ENCODE measurements around the gene BAD. TPM values are rescaled to one million over a fixed set of nuclear protein-coding genes. Genes with fewer than 3 reads are reported as not detected.

BAD gene
- total RNA-seq, 1 donor from 2014 or later, result 51.7 TPM

Other genes starting within 250 kb of the BAD start
- gene FLRT1, start 248.7 kb downstream of the BAD start, total RNA-seq, result not detected
- gene MACROD1, start 118.6 kb downstream of the BAD start, total RNA-seq, result 19.5 TPM
- gene STIP1, start 98.5 kb downstream of the BAD start, total RNA-seq, result 113 TPM
- gene FERMT3, start 77.9 kb downstream of the BAD start, total RNA-seq, result 58.9 TPM
- gene TRPT1, start 58.5 kb downstream of the BAD start, total RNA-seq, result 32.7 TPM
- 45.8 TPM for gene NUDT22, start 58.4 kb downstream of the BAD start, total RNA-seq
- gene DNAJC4, start 54.1 kb downstream of the BAD start, total RNA-seq, result 20.4 TPM
- 426 TPM for gene VEGFB, start 50.1 kb downstream of the BAD start, total RNA-seq
- 53.8 TPM for gene FKBP2, start 43.6 kb downstream of the BAD start, total RNA-seq
- gene PPP1R14B, start 37.7 kb downstream of the BAD start, total RNA-seq, result 186 TPM
- gene PLCB3, start 33.1 kb downstream of the BAD start, total RNA-seq, result 25.8 TPM
- gene GPR137, start 1.2 kb upstream of the BAD start, total RNA-seq, result 19.9 TPM
- not detected for gene KCNK4, start 6.6 kb upstream of the BAD start, total RNA-seq
- not detected for gene CATSPERZ, start 15.7 kb upstream of the BAD start, total RNA-seq
- 56.9 TPM for gene ESRRA, start 20.9 kb upstream of the BAD start, total RNA-seq
- gene TRMT112, start 32.9 kb upstream of the BAD start, total RNA-seq, result 151 TPM
- gene PRDX5, start 33.5 kb upstream of the BAD start, total RNA-seq, result 111 TPM
- gene CCDC88B, start 55.5 kb upstream of the BAD start, total RNA-seq, result 11.5 TPM
- 26.1 TPM for gene RPS6KA4, start 74.5 kb upstream of the BAD start, total RNA-seq